Hepatocyte (in vitro differentiated cells): ENCODE data around the gene SPACDR. TPM values are rescaled to one million over a fixed set of nuclear protein-coding genes. Genes with fewer than 3 reads are reported as not detected.

Experiments used
- DNase-seq: peaks from one replicate; pipeline ENCODE4 v3.0.0-alpha.2; 2016; ENCODE audit warnings: low spot score
- H2AFZ ChIP-seq: fragments of 200-600 bp; sonication (generic); 2 replicates; pipeline ENCODE4 v1.6.0; 2016; ENCODE audit warnings: antibody characterized with exemption, mild to moderate bottlenecking
- H3K27ac ChIP-seq: fragments of 200-600 bp; sonication (generic); 2 replicates; pipeline ENCODE4 v1.5.1; 2016; ENCODE audit warnings: mild to moderate bottlenecking
- H3K27me3 ChIP-seq: fragments of 200-600 bp; sonication (generic); 2 replicates; pipeline ENCODE4 v1.6.1; 2016
- H3K36me3 ChIP-seq: fragments of 200-600 bp; sonication (generic); replicated peaks from 2 replicates; pipeline ENCODE4 v1.5.1; 2016; ENCODE audit warnings: low read depth; ENCODE audit not compliant: insufficient read depth
- H3K4me1 ChIP-seq: fragments of 200-600 bp; sonication (generic); 2 replicates; pipeline ENCODE4 v1.5.1; 2016; ENCODE audit warnings: mild to moderate bottlenecking, moderate library complexity; ENCODE audit not compliant: insufficient read depth
- H3K4me2 ChIP-seq: fragments of 200-600 bp; sonication (generic); 2 replicates; pipeline ENCODE4 v1.6.0; 2016
- H3K4me3 ChIP-seq: fragments of 200-600 bp; sonication (generic); 2 replicates; pipeline ENCODE4 v1.5.1; 2016; ENCODE audit warnings: mild to moderate bottlenecking
- H3K79me2 ChIP-seq: fragments of 200-600 bp; sonication (generic); 2 replicates; pipeline ENCODE4 v1.6.0; 2017; ENCODE audit warnings: mild to moderate bottlenecking
- H3K9me2 ChIP-seq: fragments of 200-600 bp; sonication (generic); replicated peaks from 2 replicates; pipeline ENCODE4 v1.6.0; 2017; ENCODE audit warnings: mild to moderate bottlenecking; ENCODE audit not compliant: insufficient read depth
- H3K9me3 ChIP-seq: fragments of 200-600 bp; sonication (generic); 2 replicates; pipeline ENCODE4 v1.5.1; 2016; ENCODE audit warnings: low read depth, mild to moderate bottlenecking
- H4K20me1 ChIP-seq: fragments of 200-600 bp; sonication (generic); 2 replicates; pipeline ENCODE4 v1.6.0; 2016; ENCODE audit warnings: mild to moderate bottlenecking; ENCODE audit not compliant: insufficient read depth, poor library complexity, severe bottlenecking
- CTCF ChIP-seq: fragments of 200-600 bp; sonication (generic); IDR thresholded peaks from 2 replicates; pipeline ENCODE4 v1.5.1; 2016; ENCODE audit warnings: antibody characterized with exemption, mild to moderate bottlenecking; ENCODE audit not compliant: poor library complexity
- EZH2 ChIP-seq: fragments of 200-600 bp; sonication (generic); IDR thresholded peaks from 2 replicates; pipeline ENCODE4 v1.6.1; 2016; ENCODE audit warnings: antibody characterized with exemption, mild to moderate bottlenecking, borderline replicate concordance
- EZH2phosphoT487 ChIP-seq: fragments of 200-600 bp; sonication (generic); IDR thresholded peaks from one replicate; pipeline ENCODE4 v1.6.1; 2018; ENCODE audit warnings: antibody characterized with exemption, mild to moderate bottlenecking, low read depth, moderate library complexity; ENCODE audit not compliant: unreplicated experiment, severe bottlenecking
- WGBS: methylation state at CpG from one replicate; pipeline ENCODE4 v1.1.6; 2016; ENCODE audit warnings: low lambda C conversion rate; ENCODE audit errors: missing lambda C conversion rate; 5-methylcytosine and 5-hydroxymethylcytosine counted together
- polyA plus RNA-seq: library from polyadenylated mRNA; unstranded; fragments of >200 nt; fragmentation: Nextera tagmentation; extraction: Ambion mirVana; gene quantifications from 2 replicates; pipeline ENCODE4 v1.2.1, GENCODE V29; 2016
- total RNA-seq: library from RNA; depleted of rRNA; stranded (reverse); fragments of >200 nt; gene quantifications from 2 replicates; pipeline ENCODE4 v1.2.3, GENCODE V29; 2014

SPACDR gene
- total and polyA plus RNA-seq, 2 experiments from 2014 or later: 0.13 TPM; not detected in 1

DNA sequence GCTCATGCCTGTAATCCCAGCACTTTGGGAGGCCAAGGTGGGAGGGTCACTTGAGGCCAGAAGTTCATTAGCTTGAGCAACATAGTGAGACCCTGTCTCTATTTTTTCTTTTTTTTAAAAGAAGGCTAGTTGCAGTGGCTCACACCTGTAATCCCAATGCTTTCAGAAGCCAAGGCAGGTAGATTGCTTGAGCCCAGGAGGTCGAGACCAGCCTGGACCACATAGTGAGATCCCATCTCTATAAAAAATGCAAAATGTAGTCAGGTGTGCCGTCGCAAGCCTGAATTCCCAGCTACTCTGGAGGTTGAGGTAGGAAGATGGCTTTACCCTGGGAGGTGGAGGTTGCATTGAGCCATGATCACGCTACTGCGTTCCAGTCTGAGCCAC, 27.1 kb upstream of the SPACDR start:
- no peak overlapping the region for H2AFZ ChIP-seq
- no peaks in the 10 kb centered on the region for H3K36me3 ChIP-seq
- H3K4me3 ChIP-seq: no peak overlapping the region
- no peak for DNase-seq
- H3K27me3 ChIP-seq: no peaks in the 10 kb centered on the region
- H3K27ac ChIP-seq: no peak overlapping the region
- H3K9me2 ChIP-seq: no peaks in the 10 kb centered on the region
- no peak overlapping the region for H3K4me2 ChIP-seq
- H3K9me3 ChIP-seq: no peaks in the 10 kb centered on the region
- no peaks in the 10 kb centered on the region for H4K20me1 ChIP-seq
- no peak for TF ChIP-seq EZH2
- no peak for TF ChIP-seq CTCF
- no peak for TF ChIP-seq EZH2phosphoT487
- no peaks in the 10 kb centered on the region for H3K79me2 ChIP-seq
- peaks cover 5% of the 10 kb centered on the region for H3K4me1 ChIP-seq
- 96% methylated on average over 5 of the region's 5 CpGs for WGBS

GRCh38 chr7:100490483-100491191, 26.6 kb upstream of the SPACDR start:
- WGBS: 90% methylated on average over 25 of the region's 25 CpGs

GRCh38 chr7:100489824-100490223, 25.8 kb upstream of the SPACDR start:
- H3K79me2 ChIP-seq: no peaks in the 10 kb centered on the region
- no peaks in the 10 kb centered on the region for H3K36me3 ChIP-seq
- no peak for TF ChIP-seq CTCF
- TF ChIP-seq EZH2: no peak
- no peak for TF ChIP-seq EZH2phosphoT487
- H2AFZ ChIP-seq: no peak overlapping the region
- no peak overlapping the region for H3K4me2 ChIP-seq
- H3K27me3 ChIP-seq: no peaks in the 10 kb centered on the region
- H3K9me3 ChIP-seq: no peaks in the 10 kb centered on the region
- H3K4me1 ChIP-seq: peaks cover 5% of the 10 kb centered on the region
- H3K4me3 ChIP-seq: no peak overlapping the region
- peak; percentile 96 for DNase-seq
- H4K20me1 ChIP-seq: no peaks in the 10 kb centered on the region
- H3K9me2 ChIP-seq: no peaks in the 10 kb centered on the region
- WGBS: 53% methylated on average over 7 of the region's 9 CpGs
- no peak overlapping the region for H3K27ac ChIP-seq

More at GRCh38 chr7:100490483-100491191, 26.6 kb upstream of the SPACDR start:
- Histone ChIP-seq H3K79me2 (no peaks in the 10 kb centered on the region), H3K9me3 (no peaks in the 10 kb centered on the region), H4K20me1 (no peaks in the 10 kb centered on the region), H3K4me1 (peaks cover 5% of the 10 kb centered on the region), H3K4me2 (no peak overlapping the region), H3K27me3 (no peaks in the 10 kb centered on the region), H2AFZ (no peak overlapping the region), H3K9me2 (no peaks in the 10 kb centered on the region), H3K4me3 (no peak overlapping the region), H3K27ac (no peak overlapping the region), H3K36me3 (no peaks in the 10 kb centered on the region)
- no peak for TF ChIP-seq EZH2phosphoT487
- no peak for TF ChIP-seq CTCF
- TF ChIP-seq EZH2: no peak
- DNase-seq: no peak
